ENCODE measurements around the gene TP53I11.

The TP53I11 gene

GRCh38 chr11:44939673-44940395, 10.8 kb downstream of the TP53I11 start:
- no peak for DNase-seq (ENCODE audit: low read depth)

- DNase-seq (ENCODE audit: low read depth) = no peak
These were observed 12.5 kb downstream of the TP53I11 start for GRCh38 chr11:44938066-44938691.

- DNase-seq (ENCODE audit: low read depth) = no peak
These were observed 13.6 kb downstream of the TP53I11 start for GRCh38 chr11:44936951-44937543.

GRCh38 chr11:44936525-44936924, 14.2 kb downstream of the TP53I11 start:
- peak; percentile 77 for DNase-seq (ENCODE audit: low read depth)

- no peak for DNase-seq (ENCODE audit: low read depth)
These were observed 15.9 kb downstream of the TP53I11 start for GRCh38 chr11:44934735-44935250.

- DNase-seq (ENCODE audit: low read depth) = no peak
These were observed 16.6 kb downstream of the TP53I11 start for GRCh38 chr11:44934110-44934509.

GRCh38 chr11:44931466-44931865, 19.2 kb downstream of the TP53I11 start:
- no peak for DNase-seq (ENCODE audit: low read depth)

- DNase-seq (ENCODE audit: low read depth) = no peak
These were observed 19.9 kb downstream of the TP53I11 start for GRCh38 chr11:44930588-44931302.

GRCh38 chr11:44928816-44929215, 21.9 kb downstream of the TP53I11 start:
- no peak for DNase-seq (ENCODE audit: low read depth)

GRCh38 chr11:44928144-44928543, 22.5 kb downstream of the TP53I11 start:
- no peak for DNase-seq (ENCODE audit: low read depth)

- DNase-seq (ENCODE audit: low read depth) = no peak
These were observed 23.5 kb downstream of the TP53I11 start for GRCh38 chr11:44927174-44927661.

- no peak for DNase-seq (ENCODE audit: low read depth)
These were observed 24.6 kb downstream of the TP53I11 start for GRCh38 chr11:44926036-44926435.

GRCh38 chr11:44923806-44924205, 26.9 kb downstream of the TP53I11 start:
- no peak for DNase-seq (ENCODE audit: low read depth)

GRCh38 chr11:44923115-44923514, 27.6 kb downstream of the TP53I11 start:
- no peak for DNase-seq (ENCODE audit: low read depth)

GRCh38 chr11:44920451-44920850, 30.2 kb downstream of the TP53I11 start:
- DNase-seq (ENCODE audit: low read depth) = no peak

- no peak for DNase-seq (ENCODE audit: low read depth)
These were observed 32.9 kb downstream of the TP53I11 start for GRCh38 chr11:44917741-44918140.

- DNase-seq (ENCODE audit: low read depth) = peak; percentile 33
These were observed 33.8 kb downstream of the TP53I11 start for GRCh38 chr11:44916801-44917385.

- DNase-seq (ENCODE audit: low read depth) = no peak
These were observed 34.4 kb downstream of the TP53I11 start for GRCh38 chr11:44916331-44916730.

- DNase-seq (ENCODE audit: low read depth) = no peak
These were observed 35.1 kb downstream of the TP53I11 start for GRCh38 chr11:44915621-44916020.

- no peak for DNase-seq (ENCODE audit: low read depth)
These were observed 35.7 kb downstream of the TP53I11 start for GRCh38 chr11:44915004-44915403.

GRCh38 chr11:44914105-44914504, 36.6 kb downstream of the TP53I11 start:
- DNase-seq (ENCODE audit: low read depth) = no peak

GRCh38 chr11:44913502-44913901, 37.2 kb downstream of the TP53I11 start:
- DNase-seq (ENCODE audit: low read depth) = no peak
